HG03469 (cell line): ENCODE measurements around the gene NXPE2.

Experiments
- ATAC-seq: cut with Tn5 transposase; IDR thresholded peaks from one replicate; pipeline ENCODE4 v1.9.1; 2021; ENCODE audit warnings: mild to moderate bottlenecking, moderate library complexity, moderate number of reproducible peaks; ENCODE audit not compliant: unreplicated experiment

The NXPE2 gene

DNA sequence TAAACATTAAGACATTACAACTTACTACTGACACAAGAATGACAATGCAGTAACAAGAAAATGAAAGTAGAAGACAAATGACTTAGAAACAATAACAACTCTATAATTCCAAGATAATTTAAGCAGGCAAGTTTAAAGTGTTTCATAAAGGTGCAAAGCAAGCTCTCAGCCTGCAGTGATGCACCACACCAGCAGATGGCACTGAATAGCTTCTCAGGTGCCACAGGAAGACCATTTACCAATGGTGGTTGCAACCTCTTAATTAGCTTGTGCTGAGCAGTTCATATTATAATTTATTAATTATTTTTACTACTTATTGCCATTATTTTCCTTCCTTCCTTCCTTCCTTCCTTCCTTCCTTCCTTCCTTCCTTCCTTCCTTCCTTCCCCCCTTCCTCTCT, 60.6 kb downstream of the NXPE2 start:
- no peak for ATAC-seq

DNA sequence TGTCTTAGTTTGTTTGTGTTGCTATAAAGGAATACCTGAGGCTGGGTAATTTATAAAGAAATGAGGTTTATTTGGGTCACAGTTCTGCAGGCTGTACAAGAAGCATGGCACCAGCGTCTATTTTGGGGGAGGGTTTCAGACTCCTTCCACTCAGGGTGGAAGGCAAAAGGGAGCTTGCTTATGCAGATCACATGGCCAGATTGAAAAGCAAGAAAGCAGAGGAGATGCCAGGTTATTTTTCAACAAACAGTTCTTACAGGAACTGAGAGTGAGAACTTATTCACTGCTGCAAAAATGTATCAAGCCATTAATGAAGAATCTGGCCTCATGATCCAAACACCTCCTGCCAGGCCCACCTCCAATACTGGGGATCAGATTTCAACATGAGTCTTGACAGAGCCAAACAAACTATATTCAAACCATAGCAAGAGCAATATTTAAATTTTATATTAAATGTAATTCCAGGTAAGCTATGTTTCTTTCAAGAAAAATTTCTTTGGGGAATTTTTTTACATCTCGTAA, 66.9 kb downstream of the NXPE2 start:
- ATAC-seq = no peak

DNA sequence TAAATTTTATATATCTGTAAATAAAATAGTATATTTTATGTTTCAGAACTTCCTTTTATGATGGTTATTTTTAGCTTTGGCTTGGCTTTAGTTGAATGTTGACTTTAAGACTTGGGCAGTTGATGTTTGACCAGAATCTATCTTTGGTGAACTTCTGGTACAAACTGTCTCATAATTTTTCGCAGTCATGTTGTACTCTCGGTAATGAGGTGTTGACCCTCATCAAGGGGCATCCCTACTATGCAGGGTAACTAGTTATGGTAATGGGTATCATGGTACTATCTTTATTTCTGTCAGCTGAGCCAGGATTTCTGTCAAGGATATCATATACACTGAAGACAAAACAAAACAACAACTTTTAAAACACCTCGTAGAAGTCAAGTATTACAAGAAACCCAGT, 67.7 kb downstream of the NXPE2 start:
- no peak for ATAC-seq
